GM11168 (cell line): ENCODE results near the gene C11orf71.

Source experiments
- in situ Hi-C: fragments of 300-500 bp; cut with MboI; formaldehyde crosslinking; loops from one replicate; pipeline ENCODE4 v1.12.0; 2022; ENCODE audit warnings: low sequenced_read_pairs; ENCODE audit not compliant: unreplicated experiment

The C11orf71 gene

GRCh38 chr11:114400216-114400914, at the start of gene C11orf71, which contains the start of gene RBM7:
C11orf71 (minus strand) TSS chr11:114400511; CDS start chr11:114400331, 180 bp downstream.
RBM7 (plus strand) TSS chr11:114400666; CDS start chr11:114400672, 6 bp downstream.
- in situ Hi-C loops: no loop called here

- in situ Hi-C loops: no loop called here
Observed at GRCh38 chr11:114449845-114450244, 49.5 kb upstream of the C11orf71 start.

- in situ Hi-C loops: no loop called here
Observed at GRCh38 chr11:114448749-114449482, 48.6 kb upstream of the C11orf71 start.

GRCh38 chr11:114447892-114448291, 47.6 kb upstream of the C11orf71 start:
- in situ Hi-C loops: no loop called here

GRCh38 chr11:114447444-114447843, 47.1 kb upstream of the C11orf71 start:
- in situ Hi-C loops: no loop called here

- in situ Hi-C loops: no loop called here
Observed at GRCh38 chr11:114442536-114442935, 42.2 kb upstream of the C11orf71 start.

- in situ Hi-C loops: no loop called here
Observed at GRCh38 chr11:114441921-114442320, 41.6 kb upstream of the C11orf71 start.

- in situ Hi-C loops: no loop called here
Observed at GRCh38 chr11:114440971-114441763, 40.9 kb upstream of the C11orf71 start.

GRCh38 chr11:114440121-114440860, 40.0 kb upstream of the C11orf71 start:
- in situ Hi-C loops: no loop called here

GRCh38 chr11:114439229-114440120, 39.2 kb upstream of the C11orf71 start, which contains the start of gene REXO2:
REXO2 (plus strand) TSS chr11:114439467; CDS start chr11:114439529, 62 bp downstream.
- in situ Hi-C loops: no loop called here

GRCh38 chr11:114438303-114438702, 38.0 kb upstream of the C11orf71 start:
- in situ Hi-C loops: no loop called here

- in situ Hi-C loops: no loop called here
Observed at GRCh38 chr11:114433376-114433775, 33.1 kb upstream of the C11orf71 start.

GRCh38 chr11:114432893-114433292, 32.6 kb upstream of the C11orf71 start:
- in situ Hi-C loops: no loop called here

- in situ Hi-C loops: no loop called here
Observed at GRCh38 chr11:114430290-114430689, 30.0 kb upstream of the C11orf71 start.

GRCh38 chr11:114426280-114426679, 26.0 kb upstream of the C11orf71 start:
- in situ Hi-C loops: no loop called here

GRCh38 chr11:114416441-114416961, 16.2 kb upstream of the C11orf71 start:
- in situ Hi-C loops: no loop called here

GRCh38 chr11:114413958-114414357, 13.6 kb upstream of the C11orf71 start:
- in situ Hi-C loops: no loop called here

GRCh38 chr11:114412946-114413345, 12.6 kb upstream of the C11orf71 start:
- in situ Hi-C loops: no loop called here

GRCh38 chr11:114401311-114401710, 1.0 kb upstream of the C11orf71 start:
- in situ Hi-C loops: no loop called here
